ENCODE results near the gene P2RX7. TPM values are rescaled to one million over a fixed set of nuclear protein-coding genes. Genes with fewer than 3 reads are reported as not detected.

P2RX7 gene
- total and polyA plus RNA-seq, 9 of the 15 experiments (the other 6 are each of a cell fraction or from before 2014, with no cell fraction given): 0.04 to 0.65 (median 0.30) TPM

DNA sequence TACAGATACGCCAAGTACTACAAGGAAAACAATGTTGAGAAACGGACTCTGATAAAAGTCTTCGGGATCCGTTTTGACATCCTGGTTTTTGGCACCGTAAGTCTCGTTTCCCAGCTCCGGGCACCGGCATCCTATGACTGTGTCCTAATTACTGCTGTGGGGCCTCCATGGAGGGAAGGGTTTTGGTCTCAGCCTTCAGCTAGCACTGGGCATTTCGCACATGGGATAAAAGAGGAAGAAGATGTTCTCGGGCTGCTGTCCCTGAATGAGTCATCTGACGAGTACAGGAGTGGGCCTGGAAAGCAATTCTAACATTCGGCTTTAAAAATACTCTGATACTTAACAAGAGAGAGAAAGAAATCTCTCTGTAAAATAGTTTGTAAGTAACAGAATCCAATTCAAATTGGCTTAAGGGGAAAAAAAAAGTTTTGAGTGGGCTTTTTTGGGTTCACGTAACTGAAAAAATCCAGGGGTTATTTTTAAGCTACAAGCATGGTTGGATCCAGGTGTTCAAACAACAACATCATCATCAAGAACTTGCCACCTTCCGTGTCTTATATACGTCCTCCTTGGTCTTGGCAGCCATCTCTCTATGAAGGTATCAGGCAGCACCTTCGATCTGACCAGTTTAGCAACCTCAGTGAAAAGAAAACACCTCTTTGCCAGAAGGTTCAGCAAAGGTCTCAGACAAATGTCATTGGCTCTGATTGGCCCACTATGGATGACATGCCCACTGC, 42.9 kb downstream of the P2RX7 start:
- CTCF ChIA-PET (ENCODE audit: low intra/inter-chr PET ratio): no interaction called here
- peak; percentile 76 for ATAC-seq
- peak overlapping the region; percentile 66 for H2AFZ ChIP-seq (ENCODE audit: low read depth, low read length)
- TF ChIP-seq, protein P1, sequence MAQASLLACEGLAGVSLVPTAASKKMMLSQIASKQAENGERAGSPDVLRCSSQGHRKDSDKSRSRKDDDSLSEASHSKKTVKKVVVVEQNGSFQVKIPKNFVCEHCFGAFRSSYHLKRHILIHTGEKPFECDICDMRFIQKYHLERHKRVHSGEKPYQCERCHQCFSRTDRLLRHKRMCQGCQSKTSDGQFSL (CRISPR knock-in tag; IDR thresholded peaks at IDR 0.05): no peak
- TF ChIP-seq, protein P1 (tag; IDR thresholded peaks at IDR 0.05): no peak
- no peak for TF ChIP-seq RBM15 (IDR thresholded peaks at IDR 0.05; ENCODE audit: insufficient read depth, low read length)
- no peak for TF ChIP-seq RB1 (IDR thresholded peaks at IDR 0.05; ENCODE audit: low read depth)
- no peak for TF ChIP-seq SMC3 (conservative IDR thresholded peaks at IDR 0.05; ENCODE audit: insufficient read depth, low read depth, low read length)
- TF ChIP-seq FOS (IDR thresholded peaks at IDR 0.05; ENCODE audit: extremely low read depth, insufficient read length): peak; percentile 11
- TF ChIP-seq JUN (IDR thresholded peaks at IDR 0.05; ENCODE audit: borderline replicate concordance, low read depth, low read length): peak; percentile 72
- TF ChIP-seq JUN (CRISPR knock-in tag; IDR thresholded peaks at IDR 0.05; ENCODE audit: borderline replicate concordance): no peak
- no peak for TF ChIP-seq GTF2E2 (tag; IDR thresholded peaks at IDR 0.05)
- no peak for TF ChIP-seq GATA2 (CRISPR knock-in tag; IDR thresholded peaks at IDR 0.05)
- no peak for TF ChIP-seq ZNF551 (CRISPR knock-in tag; IDR thresholded peaks at IDR 0.05)
- TF ChIP-seq IFI16 (CRISPR knock-in tag; IDR thresholded peaks at IDR 0.05): no peak
- no peak for TF ChIP-seq LARP7 (IDR thresholded peaks at IDR 0.05)
- TF ChIP-seq JUND (IDR thresholded peaks at IDR 0.05; ENCODE audit: borderline replicate concordance, low read depth, low read length): peak; percentile 92
- peak; percentile 84; the same call in 2 of the 3 replicates for TF ChIP-seq JUND (tag; IDR thresholded peaks at IDR 0.05; ENCODE audit: borderline replicate concordance, low read depth, low read length)
- peak; percentile 60; the same call in 1 of the 2 replicates for TF ChIP-seq SMARCE1 (IDR thresholded peaks at IDR 0.05)
- TF ChIP-seq, protein P2, sequence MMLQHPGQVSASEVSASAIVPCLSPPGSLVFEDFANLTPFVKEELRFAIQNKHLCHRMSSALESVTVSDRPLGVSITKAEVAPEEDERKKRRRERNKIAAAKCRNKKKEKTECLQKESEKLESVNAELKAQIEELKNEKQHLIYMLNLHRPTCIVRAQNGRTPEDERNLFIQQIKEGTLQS (IDR thresholded peaks at IDR 0.05): peak; percentile 78
- TF ChIP-seq, protein P2 (CRISPR knock-in tag; conservative IDR thresholded peaks at IDR 0.05): no peak
- 0 out of 4 replicates have a peak, but pooled peaks of 1 of the 2 experiments have one; percentile 22 for TF ChIP-seq RCOR1 (IDR thresholded peaks at IDR 0.05; ENCODE audit: borderline replicate concordance in 1 of 2, low read depth in 2 of 2, low read length in 2 of 2)
- TF ChIP-seq MYC (IDR thresholded peaks at IDR 0.05; ENCODE audit: low read depth, low read length): peak; percentile 52; the same call in 1 of the 2 replicates
- no peak for TF ChIP-seq MYC (CRISPR knock-in tag; IDR thresholded peaks at IDR 0.05; ENCODE audit: borderline replicate concordance, low read depth)
- no peak for TF ChIP-seq ZNF785 (CRISPR knock-in tag; IDR thresholded peaks at IDR 0.05)
- TF ChIP-seq KHSRP (IDR thresholded peaks at IDR 0.05): no peak

More for the DNA sequence above, 42.9 kb downstream of the P2RX7 start:
- Histone ChIP-seq H3K4me3 (no peak overlapping the region), H3K79me2 (ENCODE audit: control insufficient read depth, insufficient read depth, low read length) (no peaks in the 10 kb centered on the region), H3K27ac (ENCODE audit: extremely low read depth, low read depth, low read length) (peak overlapping the region; percentile 23; the same call in 1 of the 3 replicates), H3K4me2 (ENCODE audit: insufficient read depth, low read length) (peak overlapping the region; percentile 41; the same call in 1 of the 2 replicates), H3K4me1 (replicated peaks in 1 of 2; ENCODE audit: control insufficient read depth in 2 of 2, insufficient read depth in 2 of 2, low read length in 2 of 2) (peaks cover 10 to 16% of the 10 kb centered on the region in 2 experiments), H3K9ac (ENCODE audit: insufficient read depth in 1 of 2, low read depth in 2 of 2, low read length in 2 of 2) (no peak overlapping the region; a peak in 1 of 4 replicates), H3K36me3 (ENCODE audit: control insufficient read depth, insufficient read depth, low read length) (no peaks in the 10 kb centered on the region), H4K20me1 (replicated peaks; ENCODE audit: control insufficient read depth, insufficient read depth, low read length) (no peaks in the 10 kb centered on the region), H3K9me3 (replicated peaks; ENCODE audit: control insufficient read depth, insufficient read depth, low read depth, low read length) (no peaks in the 10 kb centered on the region), H3K9me1 (ENCODE audit: control insufficient read depth, insufficient read depth, low read length) (no peaks in the 10 kb centered on the region), H3K27me3 (ENCODE audit: control insufficient read depth in 2 of 2, insufficient read depth in 2 of 2, low read length in 2 of 2) (no peaks in the 10 kb centered on the region)
- intact Hi-C loops (cut with micrococcal nuclease): no loop called here
- POLR2A ChIA-PET: interaction anchor here (0.5 to 1.2 kb wide), 5 partner anchors 9 to 29 kb away, joined by 3 to 5 read pairs (median 3); no protein-coding TSS in a partner anchor
- 51% methylated on average over 15 of the region's 16 CpGs for WGBS (ENCODE audit: insufficient coverage, low coverage, missing lambda C conversion rate)
- DNase-seq (ENCODE audit: extremely low read depth in 1 of 4, low spot score in 3 of 4) (peak in 2 of 4 experiments; percentile 38 to 48), FAIRE-seq (peak; percentile 74)
- in situ Hi-C loops (cut with MboI): no loop called here
- BruUV-seq (replicated peaks): no TSS peak
